Transverse colon (tissue), 4 donors: ENCODE measurements around the gene MARCHF9. TPM values are rescaled to one million over a fixed set of nuclear protein-coding genes. Genes with fewer than 3 reads are reported as not detected.

Experiments used
- DNase-seq: peaks from one replicate; pipeline ENCODE4 v3.0.0-alpha.2; 2019
- H3K27ac ChIP-seq, 4 donors: fragments of 200-600 bp; sonication (generic); 2 replicates each; pipeline ENCODE4 v1.5.1; 2016 to 2018; ENCODE audit warnings: inconsistent platforms in 4 of 4
- H3K27me3 ChIP-seq: fragments of 200-600 bp; sonication (generic); 2 replicates; pipeline ENCODE4 v1.5.1; 2017; ENCODE audit warnings: inconsistent platforms
- H3K36me3 ChIP-seq, 4 donors: fragments of 200-600 bp; sonication (generic); 2 replicates each; pipeline ENCODE4 v1.5.1; 2017 to 2019; ENCODE audit warnings: inconsistent platforms in 4 of 4
- H3K4me1 ChIP-seq, 4 donors: fragments of 200-600 bp; sonication (generic); 2 replicates each; pipeline ENCODE4 v1.5.1; 2017 to 2020; ENCODE audit warnings: inconsistent platforms in 4 of 4
- H3K4me3 ChIP-seq, 4 donors: fragments of 200-600 bp; sonication (generic); 1 replicate in 1 of 4; 2 replicates in 3 of 4; pipeline versions ENCODE4 v1.5.1 to v1.6.1; 2017 to 2019; ENCODE audit warnings: inconsistent platforms in 4 of 4
- H3K9me3 ChIP-seq, 2 donors: fragments of 200-600 bp; sonication (generic); 2 replicates each; pipeline ENCODE4 v1.5.1; 2017 to 2019; ENCODE audit warnings: inconsistent platforms in 2 of 2
- CTCF ChIP-seq, 5 experiments: fragments of 200-600 bp in 3 of 5; fragments of 450-650 bp in 2 of 5; sonication (generic) in 3 of 5; IDR thresholded peaks; 1 replicate in 2 of 5; 2 replicates in 3 of 5; pipeline ENCODE4 v1.5.1; 2016 to 2017; ENCODE audit warnings: antibody characterized with exemption in 5 of 5, inconsistent platforms in 3 of 5, mild to moderate bottlenecking in 2 of 5, moderate library complexity in 1 of 5
- EP300 ChIP-seq: sonication (generic); formaldehyde crosslinking; IDR thresholded peaks from one replicate; pipeline ENCODE4 v1.6.1; 2017; ENCODE audit warnings: antibody characterized with exemption, low read depth
- POLR2A ChIP-seq: fragments of 450-650 bp; IDR thresholded peaks from one replicate; pipeline ENCODE4 v1.6.1; 2016; ENCODE audit warnings: antibody characterized with exemption, mild to moderate bottlenecking, moderate library complexity
- POLR2AphosphoS5 ChIP-seq, 3 donors: sonication (generic); formaldehyde crosslinking; IDR thresholded peaks; one replicate each; pipeline ENCODE4 v1.6.1; 2016; ENCODE audit warnings: antibody characterized with exemption in 3 of 3
- WGBS, 2 donors: methylation state at CpG; one replicate each; pipeline ENCODE4 v1.1.5; 2018; ENCODE audit warnings: low coverage in 1 of 2; 5-methylcytosine and 5-hydroxymethylcytosine counted together
- in situ Hi-C, 4 donors: fragments of 200-750 bp; cut with MboI; loops; one replicate each; pipeline versions ENCODE4 v1.15.0 to v1.15.1; 2017; ENCODE audit warnings: low sequenced_read_pairs in 3 of 4, low pct_ligation_motif_present in 1 of 4, low pct_unique_long_range_greater_than_20kb in 1 of 4
- intact Hi-C: fragments of 100-400 bp; cut with DNase I; formaldehyde crosslinking; loops from one replicate; pipeline ENCODE4 v1.15.1; 2023; ENCODE audit warnings: low total_unique reads
- total RNA-seq, 4 donors: library from RNA; depleted of rRNA; stranded (reverse); fragments of >200 nt; gene quantifications; one replicate each; pipeline ENCODE4 v1.1.0, GENCODE V29; 2016

The MARCHF9 gene
- total RNA-seq, 4 donors from 2014 or later = 1.5 to 24.1 (median 9.5) TPM

GRCh38 chr12:57783466-57783801, 28.5 kb downstream of the MARCHF9 start:
- Histone ChIP-seq H3K27ac (peak overlapping the region in 2 of 4 donors; percentile 78 to 80), H3K4me3 (peak overlapping the region; percentile 77 to 98 (median 87)), H3K36me3 (peaks cover 0 to 23% (median 10%) of the 10 kb centered on the region in 4 donors), H3K4me1 (peaks cover 11 to 21% (median 14%) of the 10 kb centered on the region in 4 donors), H3K9me3 (no peaks in the 10 kb centered on the region), H3K27me3 (no peaks in the 10 kb centered on the region)
- TF ChIP-seq CTCF (IDR thresholded peaks at IDR 0.05) = no peak
- TF ChIP-seq POLR2AphosphoS5 (IDR thresholded peaks at IDR 0.05) = no peak
- TF ChIP-seq POLR2A = no peak
- TF ChIP-seq EP300 = no peak
- WGBS, 2 donors = 87 to 89% methylated on average over 11 to 12 of the region's 12 CpGs
- DNase-seq = no peak
- in situ Hi-C loops = no loop called here
- intact Hi-C loops = no loop called here

- Histone ChIP-seq H3K4me1 (peaks cover 11 to 21% (median 14%) of the 10 kb centered on the region in 4 donors), H3K9me3 (no peaks in the 10 kb centered on the region), H3K27me3 (no peaks in the 10 kb centered on the region), H3K4me3 (no peak overlapping the region), H3K36me3 (peaks cover 0 to 23% (median 10%) of the 10 kb centered on the region in 4 donors), H3K27ac (no peak overlapping the region)
- intact Hi-C loops (no loop called here), in situ Hi-C loops (no loop called here)
- DNase-seq = no peak
- 87 to 91% methylated on average over 7 to 11 of the region's 11 CpGs for WGBS, 2 donors
- TF ChIP-seq POLR2AphosphoS5 (IDR thresholded peaks at IDR 0.05) = no peak
- no peak for TF ChIP-seq EP300
- no peak for TF ChIP-seq POLR2A
- TF ChIP-seq CTCF (IDR thresholded peaks at IDR 0.05) = no peak
Observed at GRCh38 chr12:57783861-57784260, 29.0 kb downstream of the MARCHF9 start.

- Histone ChIP-seq H3K9me3 (no peaks in the 10 kb centered on the region), H3K4me3 (no peak overlapping the region), H3K4me1 (peaks cover 0 to 6% (median 0%) of the 10 kb centered on the region in 4 donors), H3K36me3 (peaks cover 0 to 53% (median 21%) of the 10 kb centered on the region in 4 donors), H3K27me3 (no peaks in the 10 kb centered on the region), H3K27ac (no peak overlapping the region)
- in situ Hi-C loops = no loop called here
- no peak for TF ChIP-seq CTCF (IDR thresholded peaks at IDR 0.05)
- intact Hi-C loops = no loop called here
- 29 to 53% methylated on average over 1 of the region's 1 CpG for WGBS, 2 donors
- no peak for DNase-seq
Observed at GRCh38 chr12:57793920-57794319, 39.0 kb downstream of the MARCHF9 start.

GRCh38 chr12:57795354-57795753, 40.5 kb downstream of the MARCHF9 start:
- WGBS, 2 donors = 92% methylated on average over 4 to 6 of the region's 6 CpGs
- intact Hi-C loops = no loop called here

More at GRCh38 chr12:57795354-57795753, 40.5 kb downstream of the MARCHF9 start:
- DNase-seq = no peak
- TF ChIP-seq CTCF (IDR thresholded peaks at IDR 0.05) (no peak), POLR2AphosphoS5 (IDR thresholded peaks at IDR 0.05) (no peak), EP300 (no peak), POLR2A (no peak)
- H3K9me3 ChIP-seq = no peaks in the 10 kb centered on the region
- peaks cover 0 to 6% (median 0%) of the 10 kb centered on the region in 4 donors for H3K4me1 ChIP-seq
- H3K27ac ChIP-seq = no peak overlapping the region
- H3K4me3 ChIP-seq = no peak overlapping the region
- H3K27me3 ChIP-seq = no peaks in the 10 kb centered on the region
- in situ Hi-C loops = no loop called here
- peaks cover 0 to 56% (median 27%) of the 10 kb centered on the region in 4 donors for H3K36me3 ChIP-seq
